ENCODE measurements around the gene CPA1. TPM values are rescaled to one million over a fixed set of nuclear protein-coding genes. Genes with fewer than 3 reads are reported as not detected.

Gene CPA1
- total RNA-seq, 1 experiment from 2014 or later, result not detected

- Mint-ChIP-seq H3K4me3 (ENCODE audit: unreplicated experiment) (no peak overlapping the region), H3K4me1 (ENCODE audit: low read depth, unreplicated experiment) (no peaks in the 10 kb centered on the region), H3K27me3 (ENCODE audit: insufficient read depth, unreplicated experiment) (no peaks in the 10 kb centered on the region), H3K27ac (ENCODE audit: unreplicated experiment) (no peak overlapping the region), H3K36me3 (ENCODE audit: insufficient read depth, unreplicated experiment) (no peaks in the 10 kb centered on the region), H3K9me3 (ENCODE audit: unreplicated experiment) (no peaks in the 10 kb centered on the region)
- Histone ChIP-seq H3K27me3 (replicated peaks; ENCODE audit: control insufficient read depth, insufficient read depth, low read length) (no peaks in the 10 kb centered on the region), H3K36me3 (ENCODE audit: control insufficient read depth, insufficient read depth, low read length) (no peaks in the 10 kb centered on the region), H3K9me3 (no peaks in the 10 kb centered on the region), H3K4me3 (ENCODE audit: low read depth, low read length) (no peak overlapping the region), H3K4me1 (0 out of 2 replicates have a peak, but pooled peaks cover 4% of the 10 kb centered on the region)
- intact Hi-C loops (cut with micrococcal nuclease; ENCODE audit: unreplicated experiment), result no loop called here
- ChIA-PET CTCF (no interaction called here), POLR2A (no interaction called here)
- no peak for DNase-seq
- BruUV-seq (replicated peaks), result no TSS peak
- TF ChIP-seq CTCF (IDR thresholded peaks at IDR 0.05; ENCODE audit: insufficient read depth in 1 of 2, low read depth in 1 of 2, low read length in 1 of 2, severe bottlenecking in 1 of 2, unreplicated experiment in 1 of 2), result no peak
Measured at GRCh38 chr7:130430841-130431666, 50.8 kb downstream of the CPA1 start.

- H3K36me3 ChIP-seq (ENCODE audit: control insufficient read depth, insufficient read depth, low read length), result no peaks in the 10 kb centered on the region
- H3K27ac Mint-ChIP-seq (ENCODE audit: unreplicated experiment), result no peak overlapping the region
- POLR2A ChIA-PET, result no interaction called here
- CTCF ChIA-PET, result no interaction called here
- H3K36me3 Mint-ChIP-seq (ENCODE audit: insufficient read depth, unreplicated experiment), result no peaks in the 10 kb centered on the region
- BruUV-seq (replicated peaks), result no TSS peak
- intact Hi-C loops (cut with micrococcal nuclease; ENCODE audit: unreplicated experiment), result no loop called here
- no peaks in the 10 kb centered on the region for H3K9me3 ChIP-seq
- no peaks in the 10 kb centered on the region for H3K27me3 ChIP-seq (replicated peaks; ENCODE audit: control insufficient read depth, insufficient read depth, low read length)
- no peaks in the 10 kb centered on the region for H3K4me1 Mint-ChIP-seq (ENCODE audit: low read depth, unreplicated experiment)
- H3K4me1 ChIP-seq, result 0 out of 2 replicates have a peak, but pooled peaks cover 4% of the 10 kb centered on the region
- H3K9me3 Mint-ChIP-seq (ENCODE audit: unreplicated experiment), result no peaks in the 10 kb centered on the region
- no peak for TF ChIP-seq CTCF (IDR thresholded peaks at IDR 0.05; ENCODE audit: insufficient read depth in 1 of 2, low read depth in 1 of 2, low read length in 1 of 2, severe bottlenecking in 1 of 2, unreplicated experiment in 1 of 2)
- no peaks in the 10 kb centered on the region for H3K27me3 Mint-ChIP-seq (ENCODE audit: insufficient read depth, unreplicated experiment)
- no peak for DNase-seq
- H3K4me3 ChIP-seq (ENCODE audit: low read depth, low read length), result no peak overlapping the region
- H3K4me3 Mint-ChIP-seq (ENCODE audit: unreplicated experiment), result no peak overlapping the region
Measured at GRCh38 chr7:130432886-130433285, 52.6 kb downstream of the CPA1 start.

- Mint-ChIP-seq H3K27me3 (ENCODE audit: insufficient read depth, unreplicated experiment) (no peaks in the 10 kb centered on the region), H3K27ac (ENCODE audit: unreplicated experiment) (no peak overlapping the region), H3K9me3 (ENCODE audit: unreplicated experiment) (no peaks in the 10 kb centered on the region), H3K4me1 (ENCODE audit: low read depth, unreplicated experiment) (no peaks in the 10 kb centered on the region), H3K4me3 (ENCODE audit: unreplicated experiment) (no peak overlapping the region), H3K36me3 (ENCODE audit: insufficient read depth, unreplicated experiment) (no peaks in the 10 kb centered on the region)
- no peak for TF ChIP-seq CTCF (IDR thresholded peaks at IDR 0.05; ENCODE audit: insufficient read depth in 1 of 2, low read depth in 1 of 2, low read length in 1 of 2, severe bottlenecking in 1 of 2, unreplicated experiment in 1 of 2)
- Histone ChIP-seq H3K27me3 (replicated peaks; ENCODE audit: control insufficient read depth, insufficient read depth, low read length) (no peaks in the 10 kb centered on the region), H3K9me3 (no peaks in the 10 kb centered on the region), H3K4me1 (0 out of 2 replicates have a peak, but pooled peaks cover 4% of the 10 kb centered on the region), H3K36me3 (ENCODE audit: control insufficient read depth, insufficient read depth, low read length) (no peaks in the 10 kb centered on the region), H3K4me3 (ENCODE audit: low read depth, low read length) (no peak overlapping the region)
- no TSS peak for BruUV-seq (replicated peaks)
- CTCF ChIA-PET, result no interaction called here
- DNase-seq, result no peak
- intact Hi-C loops (cut with micrococcal nuclease; ENCODE audit: unreplicated experiment), result no loop called here
- POLR2A ChIA-PET, result no interaction called here
Measured at GRCh38 chr7:130433301-130433700, 53.0 kb downstream of the CPA1 start.
